GM19240 (cell line): ENCODE measurements around the gene CDH15.
"Not testable (repeated sequence)": the region's sequence is repeated elsewhere in the genome, so short reads cannot be mapped to it uniquely, and the experiment has no call there.

ENCODE experiments used
- DNase-seq: peaks from one replicate; pipeline ENCODE4 v3.0.0; 2011; ENCODE audit warnings: low spot score; ENCODE audit not compliant: insufficient read length

The CDH15 gene

GRCh38 chr16:89172171-89172527, 601 bp downstream of the CDH15 start:
- DNase-seq = no peak

DNA sequence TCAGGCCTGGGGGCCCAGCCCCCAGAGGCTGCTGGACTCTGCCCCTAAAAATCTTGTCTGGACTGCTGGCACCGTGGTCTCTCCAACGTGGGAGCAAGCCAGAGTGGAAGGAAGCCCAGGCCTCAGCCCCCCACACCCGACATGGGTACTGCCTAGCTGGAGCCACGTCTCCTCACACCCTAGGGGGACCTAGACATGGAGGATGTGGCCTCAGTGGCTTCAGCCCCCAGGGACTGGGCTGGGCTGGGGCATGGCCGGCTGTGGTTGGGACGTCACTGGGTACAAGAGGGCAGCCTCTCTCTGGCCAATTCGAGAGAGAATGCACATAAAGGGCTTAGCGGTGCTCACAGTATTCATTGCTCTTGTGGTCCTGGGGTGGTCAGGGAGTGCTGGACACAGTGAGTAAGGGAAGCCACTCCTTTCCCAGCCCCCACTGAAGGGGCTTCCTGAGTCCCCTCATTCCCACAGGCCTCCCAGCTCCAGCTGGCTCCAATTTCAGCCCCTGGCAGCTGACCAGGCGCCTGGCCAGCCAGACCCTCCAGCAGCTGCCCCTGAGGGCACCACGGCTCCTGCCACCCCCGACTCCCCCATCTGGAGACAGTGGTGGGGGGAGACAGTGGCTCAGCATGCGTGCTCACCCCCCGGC, 1.1 kb downstream of the CDH15 start:
- no peak for DNase-seq

GRCh38 chr16:89173174-89173921, 1.8 kb downstream of the CDH15 start:
- DNase-seq = no peak

- DNase-seq = no peak
Measured at GRCh38 chr16:89174055-89174827, 2.7 kb downstream of the CDH15 start.

DNA sequence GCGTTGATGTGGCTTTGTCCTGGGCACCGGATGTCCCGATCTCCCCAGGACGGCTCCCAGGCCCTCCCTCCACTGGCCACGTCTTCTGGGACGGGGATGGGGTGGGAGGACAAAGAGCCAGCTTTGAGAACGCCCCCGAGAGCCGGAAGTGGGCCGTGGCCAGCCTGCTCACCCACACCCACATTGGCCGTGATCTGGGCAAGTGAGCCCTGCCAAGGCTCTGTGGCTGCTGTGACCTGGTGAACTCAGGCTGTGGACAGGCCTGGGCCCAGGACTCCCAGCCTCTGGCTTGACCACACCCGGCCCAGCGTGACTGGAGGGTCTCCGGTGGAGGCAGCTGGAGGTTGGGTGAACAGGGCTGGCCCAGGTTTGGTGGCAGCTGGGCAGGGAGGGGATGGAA, 3.3 kb downstream of the CDH15 start:
- DNase-seq = no peak

DNA sequence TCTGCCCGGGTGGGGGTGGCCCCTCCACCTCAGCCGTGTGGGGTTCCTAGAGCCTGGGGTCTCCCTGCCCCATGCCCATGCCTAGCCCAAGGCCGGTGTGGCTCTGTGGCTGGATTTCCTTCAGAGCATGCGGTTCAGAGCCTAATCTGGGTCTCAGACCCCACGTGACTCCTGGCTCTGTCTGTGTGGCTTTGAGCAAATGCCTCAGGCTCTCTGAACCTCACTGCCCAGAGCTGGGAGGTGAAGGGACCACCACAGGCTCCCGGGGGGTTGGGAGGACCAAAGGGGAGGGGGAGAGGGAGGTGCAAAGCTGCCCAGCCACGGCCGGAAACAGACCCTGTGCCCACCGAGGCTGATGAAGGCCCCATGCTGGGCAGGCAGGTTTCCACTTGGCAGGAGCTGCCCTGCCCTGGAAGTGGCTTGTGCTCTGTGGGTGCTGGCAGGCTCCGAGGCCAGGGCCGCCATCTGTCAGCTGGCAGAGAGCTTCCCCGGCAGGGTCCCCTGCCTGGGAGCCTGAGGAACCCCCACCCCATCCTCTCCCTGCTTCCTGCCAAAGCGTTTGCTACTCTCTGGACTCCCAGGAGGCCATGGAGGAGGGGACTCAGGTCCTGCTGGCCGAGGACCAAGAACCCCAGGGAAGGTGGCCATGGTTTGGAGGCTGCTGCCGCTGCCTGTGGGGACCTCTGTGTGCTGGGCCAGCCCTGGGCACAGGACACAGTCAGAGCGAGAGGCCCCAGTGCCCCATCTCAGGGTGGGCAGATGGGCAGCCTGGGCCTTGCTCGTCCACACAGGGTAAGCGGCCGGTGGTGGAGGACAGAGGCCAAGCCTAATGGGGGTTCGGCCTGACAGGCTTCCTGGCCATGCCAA, 4.0 kb downstream of the CDH15 start:
- no peak for DNase-seq

DNA sequence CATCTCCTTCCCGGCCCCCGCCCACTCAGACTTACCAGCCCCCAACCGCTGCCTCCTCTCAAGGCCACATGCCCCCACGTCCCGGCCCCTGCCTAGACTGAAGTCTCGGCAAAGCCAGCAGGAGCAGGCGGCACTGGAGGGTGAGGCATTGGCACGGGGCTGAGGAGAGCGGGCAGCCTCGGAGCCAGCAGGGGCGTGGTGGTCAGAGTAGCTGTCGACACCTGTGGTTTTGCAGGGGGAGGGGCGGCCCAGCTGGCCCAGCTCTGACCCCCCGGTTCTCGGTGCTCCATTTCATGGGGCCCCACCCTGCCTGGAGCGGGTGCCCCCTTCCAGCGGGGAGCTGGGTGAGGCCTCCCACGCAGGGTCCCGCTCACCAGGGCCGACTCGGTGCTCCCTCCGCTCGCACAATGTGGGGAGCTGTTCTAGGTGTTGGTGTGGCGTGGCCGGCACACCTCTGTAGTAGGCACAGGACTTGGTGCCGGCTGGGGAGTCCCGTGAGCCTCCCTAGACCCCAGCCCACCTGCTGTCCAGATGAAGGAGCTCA, 4.7 kb downstream of the CDH15 start:
- DNase-seq = no peak

- no peak for DNase-seq
Measured at GRCh38 chr16:89176717-89177116, 5.2 kb downstream of the CDH15 start.

- no peak for DNase-seq
Measured at GRCh38 chr16:89177501-89177900, 6.0 kb downstream of the CDH15 start.

GRCh38 chr16:89178453-89179147, 7.1 kb downstream of the CDH15 start:
- no peak for DNase-seq

DNA sequence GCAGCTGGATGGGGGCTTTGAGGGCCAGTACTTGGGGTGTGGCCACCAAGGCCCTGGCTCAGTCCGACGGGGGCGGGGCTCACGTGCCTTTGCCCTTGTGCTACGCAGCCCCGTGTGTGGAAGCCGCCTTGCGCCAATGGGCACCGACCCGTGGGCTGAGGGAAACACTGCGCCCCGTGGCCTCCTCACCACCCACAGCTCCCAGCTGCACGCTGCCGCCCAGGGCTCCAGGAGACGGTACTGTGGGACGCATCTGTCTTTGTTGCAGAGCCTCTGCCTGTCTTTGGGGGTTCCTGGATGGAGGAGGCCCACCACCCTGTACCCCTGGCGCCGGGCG, 7.6 kb downstream of the CDH15 start:
- no peak for DNase-seq

- DNase-seq = no peak
Measured at GRCh38 chr16:89179656-89180315, 8.2 kb downstream of the CDH15 start.

- DNase-seq = no peak
Measured at GRCh38 chr16:89183463-89183862, 11.9 kb downstream of the CDH15 start.

DNA sequence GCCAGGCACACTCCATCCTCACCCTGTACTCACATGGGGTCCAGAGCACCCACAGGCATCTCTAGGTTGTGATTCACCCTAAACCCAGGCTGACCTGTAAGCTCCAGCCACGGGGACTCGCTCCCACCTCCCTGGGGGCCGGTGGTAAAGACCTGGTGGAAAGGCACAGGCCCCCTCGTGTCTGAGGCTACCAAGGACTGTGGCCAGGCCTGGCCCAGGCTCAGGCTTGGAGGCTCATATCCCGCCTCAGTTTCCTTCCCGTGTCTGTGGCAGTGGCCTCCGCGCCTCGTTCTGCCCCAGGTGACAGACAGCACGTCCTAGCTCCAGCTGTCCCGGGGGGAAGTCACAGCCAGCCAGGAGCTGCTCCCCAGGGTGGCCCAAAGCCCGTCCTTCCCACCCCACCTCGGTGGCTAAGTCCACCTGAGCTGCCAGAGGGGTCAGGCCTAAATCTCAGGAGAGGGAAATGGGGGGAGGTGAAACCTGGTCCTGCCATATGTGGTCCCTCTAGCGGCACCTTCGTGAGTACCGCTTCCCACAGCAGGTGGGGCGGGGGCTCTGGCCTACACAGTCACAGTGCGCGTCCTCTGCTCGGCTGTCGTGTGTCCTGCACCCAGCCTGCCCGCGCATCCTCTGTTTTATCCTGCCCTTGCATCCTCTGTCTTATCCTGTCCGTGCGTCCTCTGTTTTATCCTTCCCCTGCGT, 12.6 kb downstream of the CDH15 start:
- DNase-seq = no peak

DNA sequence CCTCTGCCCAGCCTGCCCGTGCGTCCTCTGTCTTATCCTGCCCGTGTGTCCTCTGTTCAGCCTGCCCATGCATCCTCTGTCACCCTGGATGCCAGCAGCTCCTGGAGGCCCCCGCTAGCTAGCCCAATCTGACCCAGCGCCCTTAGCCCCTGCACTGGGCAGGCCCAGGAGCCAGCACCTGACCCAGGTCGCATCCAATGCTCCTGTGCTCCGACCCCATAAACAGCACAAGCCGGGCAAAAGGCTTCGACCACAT, 13.1 kb downstream of the CDH15 start:
- DNase-seq = no peak

GRCh38 chr16:89184933-89185794, 13.6 kb downstream of the CDH15 start:
- no peak for DNase-seq

DNA sequence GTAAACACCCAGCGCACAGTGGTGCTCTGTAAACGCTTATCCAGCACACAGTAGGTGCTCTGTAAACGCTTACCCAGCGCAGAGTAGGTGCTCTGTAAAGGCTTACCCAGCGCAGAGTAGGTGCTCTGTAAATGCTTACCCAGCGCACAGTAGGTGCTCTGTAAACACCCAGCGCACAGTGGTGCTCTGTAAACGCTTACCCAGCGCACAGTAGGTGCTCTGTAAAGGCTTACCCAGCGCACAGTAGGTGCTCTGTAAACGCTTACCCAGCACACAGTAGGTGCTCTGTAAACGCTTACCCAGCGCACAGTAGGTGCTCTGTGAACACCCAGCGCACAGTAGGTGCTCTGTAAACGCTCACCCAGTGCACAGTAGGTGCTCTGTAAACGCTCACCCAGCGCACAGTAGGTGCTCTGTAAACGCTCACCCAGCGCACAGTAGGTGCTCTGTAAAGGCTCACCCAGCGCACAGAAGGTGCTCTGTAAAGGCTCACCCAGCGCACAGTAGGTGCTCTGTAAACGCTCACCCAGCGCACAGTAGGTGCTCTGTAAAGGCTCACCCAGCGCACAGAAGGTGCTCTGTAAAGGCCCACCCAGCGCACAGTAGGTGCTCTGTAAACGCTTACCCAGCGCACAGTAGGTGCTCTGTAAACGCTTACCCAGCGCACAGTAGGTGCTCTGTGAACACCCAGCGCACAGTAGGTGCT, 14.5 kb downstream of the CDH15 start:
- DNase-seq = not testable (repeated sequence)

DNA sequence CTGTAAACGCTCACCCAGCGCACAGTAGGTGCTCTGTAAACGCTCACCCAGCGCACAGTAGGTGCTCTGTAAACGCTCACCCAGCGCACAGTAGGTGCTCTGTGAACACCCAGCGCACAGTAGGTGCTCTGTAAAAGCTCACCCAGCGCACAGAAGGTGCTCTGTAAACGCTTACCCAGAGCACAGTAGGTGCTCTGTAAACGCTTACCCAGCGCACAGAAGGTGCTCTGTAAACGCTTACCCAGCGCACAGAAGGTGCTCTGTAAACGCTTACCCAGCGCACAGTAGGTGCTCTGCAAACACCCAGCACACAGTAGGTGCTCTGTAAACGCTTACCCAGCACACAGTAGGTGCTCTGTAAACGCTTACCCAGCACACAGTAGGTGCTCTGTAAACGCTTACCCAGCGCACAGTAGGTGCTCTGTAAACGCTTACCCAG, 15.1 kb downstream of the CDH15 start:
- DNase-seq = not testable (repeated sequence)
